Endothelial cell of umbilical vein (primary cell): ENCODE results near the gene SERGEF. TPM values are rescaled to one million over a fixed set of nuclear protein-coding genes. Genes with fewer than 3 reads are reported as not detected.

ENCODE experiments used
- BruUV-seq: library from RNA; stranded (reverse); fragments of 400-500 nt; replicated peaks from 2 replicates; lab custom pipeline; 2021; lab: Mats Ljungman, UMichigan
- CTCF ChIA-PET: fragments of 300-600, 350-600 bp; sonication (Branson Sonifier 250); formaldehyde crosslinking; loops from one replicate; lab custom pipeline; 2021; ENCODE audit warnings: antibody characterized with exemption, inconsistent platforms; lab: Charles Lee
- POLR2A ChIA-PET: fragments of 300-600, 350-600 bp; sonication (Branson Sonifier 250); formaldehyde crosslinking; loops from one replicate; lab custom pipeline; 2021; ENCODE audit warnings: antibody characterized with exemption, inconsistent platforms; lab: Charles Lee
- DNase-seq: peaks from one replicate; pipeline ENCODE4 v3.0.0-alpha.2; 2011; ENCODE audit warnings: low read depth, low spot score
- FAIRE-seq: peaks from 2 replicates; lab custom pipeline; 2011; peaks lifted over from hg19 to GRCh38; lab: Jason Lieb, UNC
- H2AFZ ChIP-seq: 2 replicates; pipeline ENCODE4 v1.6.0; 2012; ENCODE audit warnings: low read depth, low read length, control low read depth, inconsistent platforms
- H3K27ac ChIP-seq: 2 replicates; pipeline ENCODE4 v1.5.1; 2011; ENCODE audit warnings: low read depth, mild to moderate bottlenecking, control low read depth, low read length, moderate library complexity; ENCODE audit not compliant: insufficient read depth
- H3K27me3 ChIP-seq, 2 experiments: 2 replicates each; pipeline versions ENCODE4 v1.6.0 to v1.6.1; 2011; ENCODE audit warnings: low read length in 2 of 2, mixed read lengths in 1 of 2; ENCODE audit not compliant: control insufficient read depth in 2 of 2, insufficient read depth in 2 of 2
- H3K36me3 ChIP-seq, 2 experiments: 2 replicates in 1 of 2; 3 replicates in 1 of 2; pipeline ENCODE4 v1.5.1; 2011; ENCODE audit warnings: low read length in 2 of 2, mild to moderate bottlenecking in 1 of 2, moderate library complexity in 1 of 2; ENCODE audit not compliant: control insufficient read depth in 2 of 2, insufficient read depth in 2 of 2; ENCODE audit errors: extremely low read depth in 1 of 2
- H3K4me1 ChIP-seq: 3 replicates; pipeline ENCODE4 v1.5.1; 2011; ENCODE audit warnings: mild to moderate bottlenecking, low read length; ENCODE audit not compliant: control insufficient read depth, insufficient read depth; ENCODE audit errors: extremely low read depth
- H3K4me2 ChIP-seq: 2 replicates; pipeline ENCODE4 v1.6.1; 2011; ENCODE audit warnings: low read length, control low read depth, mixed read lengths; ENCODE audit not compliant: insufficient read depth
- H3K4me3 ChIP-seq, 3 experiments: fragments of 200-600 bp in 1 of 3; sonication (generic), shearing (Covaris generic) in 1 of 3; replicated peaks in 1 of 3; 2 replicates each; pipeline ENCODE4 v1.5.1; 2011 to 2016; ENCODE audit warnings: control low read depth in 3 of 3, low read length in 3 of 3, mild to moderate bottlenecking in 2 of 3, inconsistent platforms in 1 of 3, low read depth in 1 of 3, moderate library complexity in 1 of 3; ENCODE audit not compliant: insufficient read depth in 1 of 3
- H3K79me2 ChIP-seq: 2 replicates; pipeline ENCODE4 v1.6.0; 2012; ENCODE audit warnings: low read length, inconsistent platforms; ENCODE audit not compliant: control insufficient read depth, insufficient read depth
- H3K9ac ChIP-seq: replicated peaks from 2 replicates; pipeline ENCODE3; 2011; ENCODE audit warnings: low read length, control low read depth; ENCODE audit not compliant: insufficient read depth; ENCODE audit errors: extremely low read depth
- H3K9me1 ChIP-seq: replicated peaks from 3 replicates; pipeline ENCODE4 v1.6.0; 2011; ENCODE audit warnings: mild to moderate bottlenecking, low read length; ENCODE audit not compliant: control insufficient read depth, insufficient read depth; ENCODE audit errors: extremely low read depth
- H3K9me3 ChIP-seq: replicated peaks from 2 replicates; pipeline ENCODE4 v1.5.1; 2012; ENCODE audit warnings: low read length, inconsistent platforms; ENCODE audit not compliant: control insufficient read depth, insufficient read depth
- H4K20me1 ChIP-seq: replicated peaks from 2 replicates; pipeline ENCODE3; 2011; ENCODE audit warnings: mild to moderate bottlenecking, low read length; ENCODE audit not compliant: control insufficient read depth, insufficient read depth; ENCODE audit errors: extremely low read depth
- EZH2 ChIP-seq: IDR thresholded peaks from 2 replicates; pipeline ENCODE4 v1.6.1; 2012; ENCODE audit warnings: borderline replicate concordance, low read depth, mild to moderate bottlenecking, moderate library complexity, low read length, inconsistent platforms; ENCODE audit not compliant: severe bottlenecking
- FOS ChIP-seq: IDR thresholded peaks from 2 replicates; pipeline ENCODE4 v1.6.1; 2011; ENCODE audit warnings: mild to moderate bottlenecking, low read length, moderate library complexity, borderline replicate concordance; ENCODE audit not compliant: insufficient read depth
- GATA2 ChIP-seq: IDR thresholded peaks from 2 replicates; pipeline ENCODE4 v1.7.0; 2011; ENCODE audit warnings: low read depth, mild to moderate bottlenecking, moderate library complexity, mixed read lengths, low read length; ENCODE audit not compliant: insufficient read length, insufficient read depth
- JUN ChIP-seq: IDR thresholded peaks from 2 replicates; pipeline ENCODE4 v1.6.1; 2011; ENCODE audit warnings: borderline replicate concordance, low read depth; ENCODE audit not compliant: insufficient read length, insufficient read depth
- MYC ChIP-seq: IDR thresholded peaks from one replicate; pipeline ENCODE4 v1.6.1; 2011; ENCODE audit warnings: mild to moderate bottlenecking, low read depth, low read length
- POLR2A ChIP-seq: IDR thresholded peaks from 2 replicates; pipeline ENCODE4 v1.6.1; 2012; ENCODE audit warnings: low read depth, mild to moderate bottlenecking, control low read depth, low read length
- POLR2AphosphoS5 ChIP-seq: IDR thresholded peaks from 2 replicates; pipeline ENCODE4 v1.6.1; 2012; ENCODE audit warnings: low read depth, mild to moderate bottlenecking, control low read depth, low read length, moderate library complexity; ENCODE audit not compliant: insufficient read depth
- dilution Hi-C: fragments of 300-500 bp; cut with MboI; formaldehyde crosslinking; loops from one replicate; pipeline ENCODE4 v1.15.0; 2019; ENCODE audit warnings: low sequenced_read_pairs; ENCODE audit not compliant: extremely low pct_ligation_motif_present
- intact Hi-C: fragments of 100-400 bp; cut with micrococcal nuclease; formaldehyde crosslinking; loops from one replicate; pipeline ENCODE4 v1.10.0; 2022
- polyA plus RNA-seq, 4 experiments: library from polyadenylated mRNA; depleted of rRNA in 3 of 4; stranded (reverse) in 3 of 4; unstranded in 1 of 4; fragments of >200 nt; gene quantifications; 2 replicates each; pipeline versions ENCODE4 v1.2.1 to v1.2.3, GENCODE V29; 2011 to 2012; ENCODE audit warnings: missing spikeins in 1 of 4
- total RNA-seq: library from RNA; stranded (reverse); gene quantifications from 2 replicates; pipeline ENCODE4 v1.2.3, GENCODE V29; 2021
- TF ChIP-seq, protein P1 (sequence below), 2 donors: IDR thresholded peaks; 1 replicate in 1 of 2; 2 replicates in 1 of 2; pipeline ENCODE4 v1.5.1; 2011; ENCODE audit warnings: low read length in 2 of 2, mild to moderate bottlenecking in 2 of 2, moderate library complexity in 2 of 2, control low read depth in 1 of 2, inconsistent platforms in 1 of 2, low read depth in 1 of 2; ENCODE audit not compliant: insufficient read depth in 1 of 2; ENCODE audit errors: extremely low read depth in 1 of 2
- TF ChIP-seq, protein P2 (sequence below): IDR thresholded peaks from 2 replicates; pipeline ENCODE4 v1.6.1; 2011; ENCODE audit not compliant: insufficient read depth, insufficient read length

The SERGEF gene
- total and polyA plus RNA-seq, 2 donors (not counting 3 experiments of a cell fraction or from before 2014, with no cell fraction given), result 8.7 to 16.7 TPM

DNA sequence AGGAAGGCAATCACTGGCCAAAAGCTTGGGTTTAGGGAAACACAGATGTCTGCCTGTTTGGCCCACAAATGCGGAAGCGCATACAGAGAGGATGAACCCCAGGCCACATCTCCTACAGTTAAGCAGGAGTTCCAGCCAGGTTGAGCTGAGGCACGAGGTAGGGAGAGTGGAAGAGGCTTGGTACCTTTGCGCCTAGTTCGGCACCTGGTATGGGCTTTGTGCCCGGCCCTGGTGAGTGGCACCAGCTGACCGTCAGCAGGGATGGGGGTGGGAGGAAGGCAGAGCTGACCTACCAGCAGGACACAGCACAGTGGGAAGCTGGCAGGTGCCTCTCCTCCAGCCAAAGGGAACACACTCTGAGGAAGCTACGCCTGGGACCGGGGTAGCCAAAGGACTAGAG is 220.7 kb downstream of the SERGEF start:
- no peaks in the 10 kb centered on the region for H3K4me1 ChIP-seq
- no peak for TF ChIP-seq MYC
- TF ChIP-seq EZH2, result no peak
- TF ChIP-seq, protein P1, sequence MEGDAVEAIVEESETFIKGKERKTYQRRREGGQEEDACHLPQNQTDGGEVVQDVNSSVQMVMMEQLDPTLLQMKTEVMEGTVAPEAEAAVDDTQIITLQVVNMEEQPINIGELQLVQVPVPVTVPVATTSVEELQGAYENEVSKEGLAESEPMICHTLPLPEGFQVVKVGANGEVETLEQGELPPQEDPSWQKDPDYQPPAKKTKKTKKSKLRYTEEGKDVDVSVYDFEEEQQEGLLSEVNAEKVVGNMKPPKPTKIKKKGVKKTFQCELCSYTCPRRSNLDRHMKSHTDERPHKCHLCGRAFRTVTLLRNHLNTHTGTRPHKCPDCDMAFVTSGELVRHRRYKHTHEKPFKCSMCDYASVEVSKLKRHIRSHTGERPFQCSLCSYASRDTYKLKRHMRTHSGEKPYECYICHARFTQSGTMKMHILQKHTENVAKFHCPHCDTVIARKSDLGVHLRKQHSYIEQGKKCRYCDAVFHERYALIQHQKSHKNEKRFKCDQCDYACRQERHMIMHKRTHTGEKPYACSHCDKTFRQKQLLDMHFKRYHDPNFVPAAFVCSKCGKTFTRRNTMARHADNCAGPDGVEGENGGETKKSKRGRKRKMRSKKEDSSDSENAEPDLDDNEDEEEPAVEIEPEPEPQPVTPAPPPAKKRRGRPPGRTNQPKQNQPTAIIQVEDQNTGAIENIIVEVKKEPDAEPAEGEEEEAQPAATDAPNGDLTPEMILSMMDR (IDR thresholded peaks at IDR 0.05; ENCODE audit: extremely low read depth in 1 of 2, insufficient read depth in 1 of 2, low read depth in 1 of 2, low read length in 2 of 2), result no peak
- no peak for TF ChIP-seq FOS
- TF ChIP-seq, protein P2, sequence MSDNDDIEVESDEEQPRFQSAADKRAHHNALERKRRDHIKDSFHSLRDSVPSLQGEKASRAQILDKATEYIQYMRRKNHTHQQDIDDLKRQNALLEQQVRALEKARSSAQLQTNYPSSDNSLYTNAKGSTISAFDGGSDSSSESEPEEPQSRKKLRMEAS, result no peak
- no peak for TF ChIP-seq GATA2
- TF ChIP-seq JUN, result no peak
- no peak for TF ChIP-seq POLR2AphosphoS5
- TF ChIP-seq POLR2A, result no peak
- dilution Hi-C loops (no loop called here), intact Hi-C loops (no loop called here)
- no peaks in the 10 kb centered on the region for H3K36me3 ChIP-seq
- DNase-seq, result no peak
- no peak overlapping the region for H2AFZ ChIP-seq
- H3K79me2 ChIP-seq, result no peaks in the 10 kb centered on the region
- no TSS peak for BruUV-seq
- ChIA-PET CTCF (interaction anchor here (1.2 kb wide), 1 partner anchor 74 kb away, joined by 3 read pairs; no protein-coding TSS in a partner anchor), POLR2A (no interaction called here)
- H3K4me3 ChIP-seq, result no peak overlapping the region
- H3K9ac ChIP-seq, result no peak overlapping the region
- H3K27ac ChIP-seq, result no peak overlapping the region
- no peak for FAIRE-seq
- no peaks in the 10 kb centered on the region for H3K9me3 ChIP-seq
- H3K4me2 ChIP-seq, result no peak overlapping the region
- H3K27me3 ChIP-seq, result no peaks in the 10 kb centered on the region
- no peaks in the 10 kb centered on the region for H4K20me1 ChIP-seq
- H3K9me1 ChIP-seq, result no peaks in the 10 kb centered on the region
